Activated T-cell treated with anti-CD3 and anti-CD28 coated beads for 48 hours (primary cell): ENCODE measurements around the gene HYDIN.
"Not testable (repeated sequence)": the region's sequence is repeated elsewhere in the genome, so short reads cannot be mapped to it uniquely, and the experiment has no call there.

Source experiments
- DNase-seq: peaks from one replicate; pipeline ENCODE4 v3.0.0-alpha.2; 2020; ENCODE audit warnings: low read depth

The HYDIN gene

DNA sequence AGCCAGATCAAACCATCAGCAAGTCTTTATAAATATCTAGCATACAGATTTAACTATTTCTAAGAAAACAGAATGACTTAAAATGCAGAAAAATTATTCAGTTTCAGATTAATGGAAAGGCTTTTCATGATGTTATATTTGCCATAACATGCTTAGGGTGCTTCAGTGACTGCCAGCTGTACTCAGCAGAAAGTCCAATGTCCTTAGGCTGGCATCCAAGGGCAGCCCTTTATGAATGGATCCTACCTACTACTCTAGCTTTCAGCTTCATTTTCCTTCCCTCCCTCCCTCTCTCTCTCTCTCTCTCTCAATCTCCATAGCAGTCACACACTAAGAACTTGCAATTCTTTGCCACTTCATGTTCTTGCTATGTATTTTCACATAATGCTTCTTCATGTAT lies 124.6 kb downstream of the HYDIN start:
- not testable (repeated sequence) for DNase-seq

DNA sequence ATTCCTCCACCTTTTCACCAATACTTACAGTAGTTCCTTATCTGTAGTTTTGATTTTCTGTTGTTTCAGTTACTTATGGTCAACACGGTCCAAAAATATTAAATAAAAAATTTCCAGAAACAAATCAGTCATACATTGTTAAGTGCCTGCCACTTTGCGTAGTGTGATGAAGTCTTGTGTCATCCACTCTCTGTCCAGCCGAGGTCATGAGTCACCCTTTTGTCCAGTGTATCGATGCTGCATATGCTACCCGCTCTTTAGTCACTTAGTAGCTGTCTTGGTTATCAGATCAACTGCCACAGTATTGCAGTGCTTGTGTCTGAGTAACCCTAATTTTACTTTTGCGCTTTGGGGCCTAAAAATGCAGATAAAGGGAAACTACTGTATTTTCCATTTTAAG lies 146.9 kb downstream of the HYDIN start:
- not testable (repeated sequence) for DNase-seq

- not testable (repeated sequence) for DNase-seq
Measured at GRCh38 chr16:71080777-71081176, 149.7 kb downstream of the HYDIN start.

DNA sequence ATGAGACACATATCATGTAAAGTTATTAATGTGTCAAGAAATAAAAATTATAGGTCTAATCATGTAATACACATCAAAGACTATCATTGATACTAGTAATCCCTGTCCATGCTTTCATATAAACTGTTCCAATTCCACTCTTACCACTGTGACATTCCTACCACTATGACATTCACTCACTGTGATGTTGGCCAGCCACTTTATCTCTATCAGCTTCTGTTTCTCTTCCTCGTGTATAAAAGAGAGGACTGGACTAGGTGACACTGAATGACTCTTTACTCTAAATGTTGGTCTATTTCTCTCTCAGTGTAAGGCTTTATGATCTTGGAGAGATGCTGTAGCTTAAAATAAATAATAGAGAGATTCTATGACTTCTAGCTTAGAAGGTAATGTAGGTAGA lies 150.3 kb downstream of the HYDIN start:
- not testable (repeated sequence) for DNase-seq

- not testable (repeated sequence) for DNase-seq
Measured at GRCh38 chr16:71070651-71071050, 159.9 kb downstream of the HYDIN start.

- not testable (repeated sequence) for DNase-seq
Measured at GRCh38 chr16:71069842-71070241, 160.7 kb downstream of the HYDIN start.

GRCh38 chr16:71053897-71054609 lies 176.5 kb downstream of the HYDIN start:
- DNase-seq, result not testable (repeated sequence)

DNA sequence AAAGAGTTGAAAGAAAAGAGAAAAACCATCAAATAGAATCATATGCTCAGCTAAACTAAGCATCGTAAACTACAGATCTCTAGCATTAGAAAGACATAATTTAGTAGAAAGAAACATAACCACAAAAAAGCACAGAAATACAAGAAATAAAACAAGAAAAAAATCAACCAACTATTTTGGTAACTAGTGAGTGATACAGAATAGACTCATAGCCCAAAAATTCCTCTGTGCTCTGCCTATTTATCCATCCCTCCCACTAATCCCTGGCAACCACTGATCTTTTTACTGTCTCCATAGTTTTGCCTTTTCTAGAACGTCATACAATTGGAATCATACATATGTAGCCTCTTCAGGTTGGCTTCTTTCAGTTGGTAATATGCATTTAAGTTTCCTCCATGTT lies 180.2 kb downstream of the HYDIN start:
- not testable (repeated sequence) for DNase-seq

GRCh38 chr16:71039368-71040111 lies 191.0 kb downstream of the HYDIN start:
- DNase-seq, result not testable (repeated sequence)

DNA sequence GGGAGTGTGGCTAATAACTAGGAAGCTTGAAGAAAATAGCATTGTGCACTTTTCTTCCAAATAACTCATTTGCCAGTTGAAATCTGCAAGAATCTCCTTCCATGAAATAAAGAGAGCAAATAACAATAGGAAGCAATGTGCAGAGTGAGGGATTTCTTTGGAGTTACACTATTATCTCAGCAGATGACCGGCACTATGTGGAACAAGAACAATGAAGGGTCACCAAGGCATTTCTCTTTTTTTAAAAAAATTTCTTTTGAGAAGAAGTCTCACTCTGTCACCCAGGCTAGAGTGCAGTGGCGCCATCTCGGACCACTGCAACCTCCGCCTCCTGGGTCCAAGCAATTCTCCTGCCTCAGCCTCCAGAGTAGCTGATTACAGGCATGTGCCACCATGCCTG lies 192.1 kb downstream of the HYDIN start:
- DNase-seq, result not testable (repeated sequence)

DNA sequence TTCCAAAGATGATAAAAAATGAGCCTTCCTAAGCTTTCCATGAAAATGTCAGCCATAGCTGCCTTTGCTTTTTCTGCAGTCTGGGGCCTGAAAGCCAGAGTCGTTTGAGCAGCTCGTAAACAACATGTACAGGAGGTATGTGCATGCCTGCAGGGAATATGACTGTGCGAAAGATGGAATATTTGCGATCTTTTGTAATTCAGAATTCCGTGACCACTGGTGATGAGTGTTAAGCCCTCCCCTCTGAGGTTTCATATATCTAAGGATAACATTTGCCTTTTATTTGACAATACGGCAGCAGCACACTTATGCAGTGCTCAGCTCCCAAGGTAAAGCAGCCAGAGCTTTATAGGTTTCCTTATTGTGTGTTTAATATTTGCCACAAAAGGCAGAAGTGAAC lies 192.5 kb downstream of the HYDIN start:
- DNase-seq, result not testable (repeated sequence)

DNA sequence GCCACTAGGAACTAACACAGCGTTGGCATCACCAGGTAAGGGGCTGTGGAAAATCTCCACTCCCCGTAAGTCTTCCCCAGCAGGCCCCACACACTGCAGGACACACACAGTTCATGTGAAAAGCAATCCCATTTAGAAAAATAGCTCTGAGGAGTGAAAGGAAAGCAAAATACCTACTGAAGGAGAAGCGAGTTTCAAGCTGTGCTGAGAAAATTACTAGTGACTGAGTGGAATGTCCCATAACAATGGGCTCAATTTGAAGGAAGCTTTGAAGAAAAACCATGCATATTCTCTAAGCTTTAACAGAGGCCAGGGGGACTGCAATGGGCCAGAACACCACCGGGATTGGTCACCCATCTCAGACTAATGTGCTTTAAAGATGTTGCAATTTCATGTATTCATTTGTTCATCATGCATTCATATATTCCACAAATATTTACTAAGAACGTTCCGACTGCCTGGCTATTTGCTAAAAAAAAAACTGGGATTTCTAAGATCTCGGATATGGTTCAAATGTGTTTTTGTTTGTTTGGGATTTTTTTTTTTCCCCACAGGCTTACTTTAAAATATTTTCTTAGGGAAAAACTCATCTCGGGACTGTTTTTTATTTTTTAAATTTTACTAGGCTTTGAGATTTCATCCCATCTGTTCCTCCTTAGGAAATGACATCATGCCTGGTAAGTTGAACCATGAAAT lies 202.3 kb downstream of the HYDIN start:
- not testable (repeated sequence) for DNase-seq

DNA sequence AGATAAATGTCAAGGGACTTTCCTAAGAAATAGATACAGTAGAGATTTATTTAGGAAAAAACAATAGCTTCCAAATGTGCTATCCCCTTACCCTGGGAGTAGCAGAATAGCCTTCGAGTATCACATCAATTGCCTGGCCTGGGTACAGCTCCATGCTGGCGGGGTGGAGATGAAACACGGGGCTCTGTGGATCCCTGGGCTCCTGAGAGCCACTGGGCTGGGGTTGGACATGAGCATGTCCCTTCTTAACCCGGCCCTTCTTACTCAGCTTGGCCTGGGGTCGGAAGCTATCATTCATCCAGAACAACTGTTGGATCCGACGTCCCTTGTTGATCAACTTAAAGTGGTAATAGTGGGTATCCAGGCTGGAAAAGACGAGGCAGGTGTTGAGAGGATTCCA lies 203.0 kb downstream of the HYDIN start:
- not testable (repeated sequence) for DNase-seq

DNA sequence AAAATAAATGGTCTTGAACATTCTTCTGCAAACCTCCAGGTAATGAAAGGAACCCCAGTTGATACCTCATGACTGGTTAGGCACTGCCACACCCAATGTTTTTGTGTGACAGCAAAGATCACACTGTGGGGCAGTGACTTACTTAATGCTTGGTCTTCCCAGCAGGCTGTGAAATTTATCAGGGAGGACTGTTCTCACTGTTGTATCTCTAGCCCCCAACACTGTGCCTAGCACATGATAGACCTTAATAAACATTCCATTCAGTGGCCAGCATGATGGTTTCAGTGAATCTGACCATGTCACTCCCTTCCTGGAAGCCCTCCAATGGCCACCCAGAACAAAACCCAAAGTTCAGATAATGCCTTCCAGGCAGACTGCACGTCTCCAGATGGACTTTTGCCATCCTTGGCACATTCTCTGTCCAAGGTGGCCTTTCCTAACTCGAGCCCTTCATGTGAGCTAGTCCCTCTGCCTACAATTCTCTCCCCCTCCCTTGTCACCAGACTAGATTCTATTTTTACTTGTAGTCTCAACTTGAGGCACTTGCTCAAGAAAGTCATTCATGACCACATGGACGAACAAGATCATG lies 206.6 kb downstream of the HYDIN start:
- DNase-seq, result not testable (repeated sequence)

GRCh38 chr16:71021961-71022537 lies 208.5 kb downstream of the HYDIN start:
- DNase-seq, result not testable (repeated sequence)

DNA sequence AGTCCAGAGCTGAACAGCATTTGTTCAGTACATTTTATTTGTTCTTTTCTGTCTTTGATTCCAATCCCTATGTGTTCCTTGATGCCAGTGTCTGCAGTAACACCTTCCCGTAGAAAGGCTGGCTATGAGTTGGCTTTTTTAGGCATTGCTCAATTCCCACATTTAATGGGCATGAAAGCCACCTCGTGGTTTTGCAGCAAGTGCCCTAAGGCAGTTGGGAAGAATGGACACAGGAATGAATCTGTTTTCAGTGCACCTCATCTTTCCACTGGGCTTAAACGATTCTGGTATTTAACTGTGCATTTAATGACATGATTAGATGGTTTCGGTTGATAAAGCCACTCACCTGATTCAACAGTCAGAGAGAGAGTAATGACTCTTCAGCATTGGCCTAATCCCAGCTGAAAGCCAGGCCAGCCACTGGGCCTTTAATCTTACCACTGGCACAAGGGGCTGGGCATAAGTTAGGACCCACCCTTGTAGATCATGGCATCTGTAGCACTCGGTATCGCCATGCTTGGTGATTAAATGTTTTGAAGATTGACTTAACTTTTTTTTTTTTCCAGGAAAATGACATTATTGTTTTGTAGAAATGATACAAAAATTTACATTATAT lies 211.3 kb downstream of the HYDIN start:
- not testable (repeated sequence) for DNase-seq

DNA sequence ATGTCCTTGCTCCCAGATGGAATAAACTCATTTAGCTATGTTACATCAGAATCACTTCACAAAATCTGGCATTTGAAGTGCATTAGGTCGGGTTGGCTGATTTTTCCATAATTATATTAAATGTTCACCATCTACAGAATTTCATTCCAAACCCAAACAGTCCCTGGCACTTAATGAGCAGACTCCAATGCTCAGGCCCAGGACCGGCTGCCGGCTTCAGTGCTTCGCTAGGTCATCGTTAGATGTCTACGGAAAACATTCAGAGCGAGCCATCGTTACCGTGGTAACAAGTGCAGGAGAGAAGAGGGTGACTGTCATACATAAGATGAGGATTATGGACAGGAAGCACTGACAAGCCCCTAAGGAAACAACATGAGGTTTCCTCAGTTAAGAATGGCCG lies 215.1 kb downstream of the HYDIN start:
- DNase-seq, result not testable (repeated sequence)

GRCh38 chr16:71009440-71010223 lies 220.9 kb downstream of the HYDIN start:
- not testable (repeated sequence) for DNase-seq

- not testable (repeated sequence) for DNase-seq
Measured at GRCh38 chr16:71006516-71006915, 224.0 kb downstream of the HYDIN start.

- DNase-seq, result not testable (repeated sequence)
Measured at GRCh38 chr16:70999735-71000134, 230.8 kb downstream of the HYDIN start.

- not testable (repeated sequence) for DNase-seq
Measured at GRCh38 chr16:70995799-70996198, 234.7 kb downstream of the HYDIN start.
